Activated CD4-positive, CD25-positive, alpha-beta regulatory T cell treated with anti-CD3 and anti-CD28 coated beads, Interleukin-2, amount 50 U/mL, for 72 hours (primary cell): ENCODE measurements around the gene KIF11.
"Not testable (repeated sequence)": the region's sequence is repeated elsewhere in the genome, so short reads cannot be mapped to it uniquely, and the experiment has no call there.

Experiments used
- DNase-seq: peaks from one replicate; pipeline ENCODE4 v3.0.0; 2021

Gene KIF11

DNA sequence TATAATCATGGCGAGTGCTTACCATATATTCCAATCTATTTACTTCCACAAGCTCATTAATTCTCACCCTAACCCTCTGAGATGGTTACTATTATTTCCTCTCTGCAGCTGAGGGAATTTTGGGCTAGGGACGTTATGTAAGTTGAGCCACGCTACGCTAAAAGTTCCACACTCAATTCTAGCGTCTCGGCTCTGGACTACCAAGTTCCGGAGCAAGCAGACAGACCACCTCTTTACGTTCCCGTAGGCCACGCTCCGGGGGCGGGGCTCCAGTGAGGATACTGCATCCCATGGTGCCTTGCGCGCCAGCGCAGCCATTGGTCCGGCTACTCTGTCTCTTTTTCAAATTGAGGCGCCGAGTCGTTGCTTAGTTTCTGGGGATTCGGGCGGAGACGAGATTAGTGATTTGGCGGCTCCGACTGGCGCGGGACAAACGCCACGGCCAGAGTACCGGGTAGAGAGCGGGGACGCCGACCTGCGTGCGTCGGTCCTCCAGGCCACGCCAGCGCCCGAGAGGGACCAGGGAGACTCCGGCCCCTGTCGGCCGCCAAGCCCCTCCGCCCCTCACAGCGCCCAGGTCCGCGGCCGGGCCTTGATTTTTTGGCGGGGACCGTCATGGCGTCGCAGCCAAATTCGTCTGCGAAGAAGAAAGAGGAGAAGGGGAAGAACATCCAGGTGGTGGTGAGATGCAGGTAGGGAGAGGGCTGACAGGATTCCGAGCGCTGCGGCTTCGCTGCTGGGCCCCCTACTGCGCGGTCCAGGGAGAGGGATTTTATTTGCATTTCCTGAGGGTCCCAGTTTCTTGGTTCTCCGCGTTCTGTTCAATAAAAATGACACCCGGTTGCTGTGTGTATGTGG, at the start of gene KIF11:
Gene KIF11 (plus strand): TSS at position 370 of the 858 bp plus-strand sequence. CDS start 246 bp downstream, at position 616.
- DNase-seq, result peak; percentile 95

DNA sequence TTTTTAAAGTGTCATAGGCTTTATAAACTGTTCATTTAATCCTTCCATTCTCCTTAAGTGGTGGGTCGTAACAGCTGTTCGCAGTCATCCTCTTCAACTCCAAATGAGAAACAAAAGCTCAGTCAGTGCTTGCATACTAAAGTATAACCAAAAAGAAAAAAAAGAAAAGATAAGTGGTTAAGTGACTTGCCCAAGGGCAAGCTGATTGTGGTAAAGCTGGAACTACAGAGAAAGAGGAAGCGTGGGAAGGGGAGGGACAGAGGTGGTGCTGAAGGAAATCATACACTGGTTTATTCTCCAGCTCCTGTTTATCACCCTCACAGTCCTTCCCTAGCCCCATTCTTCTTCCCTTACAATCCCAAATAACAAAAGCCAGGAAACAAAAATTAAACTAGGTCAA, 48.6 kb upstream of the KIF11 start:
- DNase-seq, result no peak

GRCh38 chr10:92545556-92545955, 47.4 kb upstream of the KIF11 start:
- no peak for DNase-seq

DNA sequence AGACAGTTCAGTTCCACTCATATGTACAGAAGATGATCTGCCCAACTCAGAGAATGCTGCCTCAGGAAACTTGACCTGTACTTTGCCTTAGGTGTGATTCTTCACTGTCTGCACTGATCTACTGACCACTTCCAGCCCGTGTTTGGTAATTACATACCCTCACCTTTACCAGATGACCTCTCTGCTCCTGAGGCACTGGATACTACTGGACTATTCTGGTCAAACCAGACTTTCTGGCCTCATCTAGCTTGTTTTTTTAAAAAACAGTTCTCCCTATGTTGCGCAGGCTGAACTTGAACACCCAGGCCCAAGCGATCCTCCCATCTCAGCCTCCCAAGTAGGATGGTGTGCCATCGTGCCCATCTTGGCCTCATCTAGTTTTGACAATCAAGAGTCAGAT, 45.3 kb upstream of the KIF11 start:
- no peak for DNase-seq

DNA sequence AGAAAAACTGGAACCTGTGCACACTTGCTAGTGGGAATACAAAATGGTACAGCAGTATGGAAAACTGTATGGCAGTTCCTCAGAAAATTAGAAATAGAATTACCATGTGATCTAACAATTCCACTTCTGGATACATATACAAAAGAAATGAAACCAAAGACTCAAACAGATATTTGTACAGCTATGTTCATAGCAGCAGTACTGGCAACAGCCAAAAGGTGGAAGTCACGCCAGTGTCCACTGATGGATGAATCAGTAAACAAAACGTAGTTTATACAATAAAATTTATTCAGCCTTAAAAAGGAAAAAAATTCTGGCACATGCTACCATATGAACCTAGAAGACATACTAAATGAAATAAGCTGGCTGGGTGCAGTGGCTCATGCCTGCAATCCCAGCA, 42.0 kb upstream of the KIF11 start:
- no peak for DNase-seq

- no peak for DNase-seq
Observed at GRCh38 chr10:92552310-92552709, 40.6 kb upstream of the KIF11 start.

DNA sequence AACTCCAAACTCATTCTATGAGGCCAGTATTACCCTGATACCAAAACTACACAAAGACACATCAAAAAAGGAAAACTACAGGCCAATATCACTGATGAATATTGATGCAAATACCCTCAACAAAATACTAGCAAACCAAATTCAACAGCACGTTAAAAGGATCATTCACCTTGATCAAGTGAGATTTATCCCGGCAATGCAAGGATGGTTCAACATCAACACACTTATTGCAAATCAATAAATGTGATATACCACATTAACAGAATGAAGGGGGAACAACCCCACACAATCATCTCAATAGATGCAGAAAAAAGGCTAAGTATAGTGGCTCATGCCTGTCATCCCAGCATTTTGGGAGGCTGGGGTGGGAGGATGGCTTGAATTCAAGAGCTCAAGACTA, 39.0 kb upstream of the KIF11 start:
- DNase-seq, result no peak

DNA sequence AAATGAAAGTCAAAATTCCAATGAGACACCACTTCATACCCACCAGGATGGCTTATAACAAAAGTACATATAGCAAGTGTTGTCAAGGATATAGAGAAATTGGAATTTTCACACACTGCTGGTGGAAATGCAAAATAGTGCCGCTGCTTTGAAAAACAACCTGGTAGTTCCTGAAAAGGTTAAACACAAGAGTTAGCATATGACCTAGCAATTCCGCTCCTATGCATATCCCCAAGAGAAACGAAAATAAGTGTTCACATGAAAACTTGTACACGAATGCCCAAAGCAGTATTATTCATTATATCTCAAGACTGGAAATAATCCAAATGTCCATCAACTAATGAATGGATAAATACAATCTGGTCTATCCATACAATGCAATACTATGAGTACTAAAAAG, 33.9 kb upstream of the KIF11 start:
- no peak for DNase-seq

DNA sequence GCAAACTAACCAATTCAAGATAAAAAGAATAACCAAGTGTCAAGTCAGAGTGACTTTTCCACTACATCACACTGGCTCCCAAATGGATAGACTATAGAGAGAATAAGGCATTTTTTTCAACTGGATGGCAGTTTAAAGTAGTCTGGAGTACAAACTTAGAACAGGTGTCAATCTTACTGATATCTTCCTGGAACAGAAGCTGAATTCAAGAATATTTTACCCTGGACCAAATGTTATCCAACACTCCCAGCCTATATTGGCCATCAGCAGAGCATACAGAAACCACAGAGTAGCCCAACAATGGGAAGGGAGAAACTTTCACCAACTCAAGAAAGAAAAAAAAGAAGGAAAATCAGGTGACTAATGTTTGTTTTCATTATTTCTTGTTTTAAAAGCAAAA, 30.5 kb upstream of the KIF11 start:
- DNase-seq, result no peak

- no peak for DNase-seq
Observed at GRCh38 chr10:92567952-92568600, 24.9 kb upstream of the KIF11 start.

- no peak for DNase-seq
Observed at GRCh38 chr10:92569071-92569470, 23.9 kb upstream of the KIF11 start.

GRCh38 chr10:92569663-92570062, 23.3 kb upstream of the KIF11 start:
- not testable (repeated sequence) for DNase-seq

DNA sequence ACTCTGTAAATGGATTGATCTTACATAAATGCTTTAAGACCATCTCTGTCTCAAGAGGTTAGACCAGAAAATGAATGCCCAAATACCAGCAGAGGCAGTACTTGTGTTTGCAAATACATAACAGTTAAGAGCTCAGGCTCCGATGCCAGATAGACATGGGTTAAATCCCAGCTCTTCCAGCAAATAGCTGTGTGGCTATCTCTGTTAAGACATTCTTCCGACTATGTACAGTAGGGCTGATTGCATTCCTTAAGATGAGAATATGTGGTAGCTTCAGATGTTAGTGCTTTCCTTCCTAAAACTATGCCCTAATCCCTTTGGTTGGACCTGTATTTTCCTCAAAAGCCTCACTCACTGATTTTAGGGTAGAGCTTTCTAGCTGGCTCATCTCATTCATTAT, 21.3 kb upstream of the KIF11 start:
- DNase-seq, result no peak

GRCh38 chr10:92572362-92573090, 20.4 kb upstream of the KIF11 start:
- DNase-seq, result no peak

DNA sequence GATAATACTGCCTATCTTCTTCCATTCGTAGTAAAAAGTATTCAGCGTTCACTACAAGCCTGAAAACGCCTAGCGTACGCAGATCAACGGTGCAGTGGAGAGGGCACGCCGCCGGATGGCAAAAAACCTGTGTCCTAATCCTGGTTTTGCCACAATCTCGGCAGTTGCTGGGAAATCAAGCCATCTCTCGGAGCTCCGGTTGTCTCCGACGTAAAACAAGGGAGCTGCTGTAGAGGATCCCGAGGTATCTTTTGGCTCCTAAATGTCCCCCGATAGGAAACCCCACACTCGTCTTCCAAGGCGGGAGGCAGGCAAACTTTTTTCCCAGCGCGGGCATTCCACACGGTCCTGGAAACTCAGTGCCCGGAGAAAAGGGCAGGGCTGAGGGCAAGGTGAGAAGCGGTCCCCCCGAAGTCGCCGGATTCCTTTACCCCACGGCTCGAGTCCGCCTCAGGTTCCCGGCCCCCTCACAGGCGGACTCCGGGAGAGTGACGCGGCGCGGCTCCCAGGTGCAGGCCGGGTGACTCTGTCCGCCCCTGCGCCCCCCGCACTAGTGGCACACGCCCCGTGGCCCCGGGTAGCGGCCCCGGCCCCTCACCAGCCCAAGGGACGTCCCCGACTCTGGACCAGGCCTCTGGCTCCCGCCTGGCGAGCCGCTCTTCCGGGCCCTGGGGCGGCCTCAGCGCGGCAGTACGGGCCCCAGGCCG, 19.7 kb upstream of the KIF11 start:
- peak; percentile 33 for DNase-seq

DNA sequence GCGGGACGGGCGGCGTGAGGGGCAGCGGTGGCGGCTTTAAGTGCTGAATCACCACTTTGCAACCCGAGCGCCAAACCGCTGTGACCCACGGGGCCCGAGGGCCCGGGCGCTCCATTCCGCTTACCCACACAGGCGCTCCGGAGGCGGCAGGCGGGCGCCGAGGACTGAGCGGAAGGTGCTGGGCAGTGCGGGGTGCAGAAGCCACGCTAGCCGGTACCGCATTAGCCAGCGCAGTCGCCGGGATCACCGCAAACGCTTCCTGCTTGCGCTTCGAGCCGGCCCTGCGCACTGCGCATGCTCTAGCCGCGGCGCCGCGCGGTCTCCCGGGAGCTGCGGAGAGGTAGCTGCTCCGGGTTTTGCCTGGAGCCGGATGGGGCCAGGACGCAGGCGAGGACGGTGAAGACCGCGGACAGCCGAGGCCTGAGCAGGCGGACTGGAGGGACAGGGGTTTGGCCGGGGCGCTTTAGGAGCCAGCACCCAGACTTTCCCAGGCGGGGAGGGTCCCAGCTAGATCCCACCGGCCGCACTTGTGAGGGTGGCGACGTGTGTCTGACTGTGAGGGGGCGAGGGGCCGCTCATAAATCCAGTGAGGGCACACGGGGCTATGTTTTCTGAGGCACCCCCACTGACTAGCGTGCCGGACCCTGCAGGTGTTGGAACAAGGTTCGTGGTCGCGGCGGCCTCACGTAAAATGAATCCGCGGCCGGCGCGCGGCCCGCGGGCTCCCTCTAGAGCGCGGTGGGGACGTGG, 19.0 kb upstream of the KIF11 start, which contains the start of gene IDE:
Gene IDE (minus strand): TSS at position 296 of the 750 bp plus-strand sequence. CDS start 74 bp downstream, at position 222.
- DNase-seq, result peak; percentile 86

GRCh38 chr10:92574548-92575261, 18.2 kb upstream of the KIF11 start:
- DNase-seq, result no peak

DNA sequence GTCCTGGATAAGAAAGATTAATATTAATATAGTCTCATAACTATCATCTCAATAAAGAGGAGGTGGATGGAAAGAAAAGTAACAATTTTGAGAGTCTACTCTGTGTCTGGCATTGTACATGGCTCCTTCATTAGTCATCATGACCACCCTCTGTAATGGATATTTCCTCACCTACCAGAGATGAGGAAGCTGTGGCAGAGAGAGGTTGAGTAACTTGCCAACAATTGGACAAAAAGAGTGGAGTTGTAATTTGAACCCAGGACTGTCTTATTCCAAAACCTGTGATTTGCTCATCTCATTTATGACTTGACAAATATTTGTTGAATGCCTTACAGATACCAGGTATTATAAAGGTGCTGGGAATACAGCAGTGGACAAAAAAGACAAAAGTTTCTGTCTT, 17.0 kb upstream of the KIF11 start:
- no peak for DNase-seq

DNA sequence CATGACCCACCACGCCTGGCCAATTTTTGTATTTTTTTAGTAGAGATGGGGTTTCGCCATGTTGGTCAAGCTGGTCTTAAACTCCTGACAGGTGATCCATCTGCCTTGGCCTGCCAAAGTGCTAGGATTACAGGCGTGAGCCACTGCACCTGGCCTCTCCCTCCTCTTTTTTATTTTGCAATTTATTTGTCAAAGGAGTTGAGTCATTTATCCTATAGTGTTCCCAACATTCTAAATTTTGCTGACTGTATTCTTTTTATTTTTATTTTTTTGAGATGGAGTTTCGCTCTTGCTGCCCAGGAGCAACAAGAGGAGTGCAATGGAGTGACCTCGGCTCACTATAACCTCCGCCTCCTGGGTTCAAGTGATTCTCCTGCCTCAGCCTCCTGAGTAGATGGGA, 10.6 kb upstream of the KIF11 start:
- not testable (repeated sequence) for DNase-seq

- DNase-seq, result no peak
Observed at GRCh38 chr10:92590623-92591549, 2.0 kb upstream of the KIF11 start.
